AG04450 (cell line): ENCODE results near the gene EXOC2. TPM values are rescaled to one million over a fixed set of nuclear protein-coding genes. Genes with fewer than 3 reads are reported as not detected.

Experiments
- CTCF ChIA-PET: fragments of 300-600, 350-600 bp; formaldehyde crosslinking; extraction: SDS; loops from one replicate; lab custom pipeline; 2022; ENCODE audit warnings: antibody characterized with exemption, inconsistent platforms; lab: Charles Lee
- POLR2A ChIA-PET: fragments of 350-600 bp; formaldehyde crosslinking; extraction: SDS; loops from one replicate; lab custom pipeline; 2021; ENCODE audit warnings: antibody characterized with exemption, inconsistent platforms; lab: Yijun Ruan, JAX
- DNase-seq: peaks from one replicate; pipeline ENCODE4 v3.0.0-alpha.2; 2011; ENCODE audit warnings: low read depth, low spot score
- H3K27ac ChIP-seq: one replicate; pipeline ENCODE4 v1.5.1; 2012; ENCODE audit warnings: low read depth, low read length, control low read depth
- H3K27me3 ChIP-seq: one replicate; pipeline ENCODE4 v1.6.0; 2012; ENCODE audit warnings: low read length; ENCODE audit not compliant: control insufficient read depth, insufficient read depth
- H3K4me3 ChIP-seq: 2 replicates; pipeline ENCODE4 v1.5.1; 2011; ENCODE audit warnings: mild to moderate bottlenecking, low read depth, low read length, control low read depth
- H3K9me3 ChIP-seq: 2 replicates; pipeline ENCODE4 v1.5.1; 2012; ENCODE audit warnings: low read length; ENCODE audit not compliant: control insufficient read depth, insufficient read depth
- CTCF ChIP-seq: IDR thresholded peaks from 2 replicates; pipeline ENCODE4 v1.5.1; 2011; ENCODE audit warnings: low read depth, low read length, control low read depth, inconsistent platforms
- polyA plus RNA-seq: library from polyadenylated mRNA; depleted of rRNA; stranded (reverse); fragments of >200 nt; gene quantifications from 2 replicates; pipeline ENCODE4 v1.2.3, GENCODE V29; 2011

Gene EXOC2
- polyA plus RNA-seq, 1 experiment = 33.4 TPM

DNA sequence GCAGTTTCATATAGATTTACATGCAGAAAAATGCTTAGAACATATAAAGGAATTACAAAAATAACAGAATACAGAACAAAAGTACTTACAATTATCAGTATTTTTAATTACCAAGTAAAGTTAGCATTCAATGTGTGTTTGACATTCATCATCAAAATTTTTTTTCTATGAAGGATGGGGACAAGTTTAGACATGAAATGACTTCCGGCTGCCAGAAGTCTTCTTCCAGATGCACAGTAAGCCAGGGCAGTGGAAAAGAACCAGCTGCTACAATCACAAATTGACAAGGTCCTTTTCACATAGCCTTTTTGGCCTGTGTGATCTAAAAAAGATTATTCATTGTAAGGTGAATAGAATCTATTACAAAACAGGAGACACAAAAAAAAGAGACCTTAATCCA lies 109.8 kb downstream of the EXOC2 start:
- no peaks in the 10 kb centered on the region for H3K27me3 ChIP-seq
- no peak for TF ChIP-seq CTCF
- CTCF ChIA-PET = interaction anchor here (0.7 to 4.0 kb wide), 4 partner anchors 11 to 814 kb away, joined by 3 to 57 read pairs (median 6); no protein-coding TSS in a partner anchor
- DNase-seq = no peak
- POLR2A ChIA-PET = no interaction called here
- H3K9me3 ChIP-seq = no peaks in the 10 kb centered on the region
- no peak overlapping the region for H3K27ac ChIP-seq
- no peak overlapping the region for H3K4me3 ChIP-seq

GRCh38 chr6:582370-582769 lies 110.6 kb downstream of the EXOC2 start:
- H3K27me3 ChIP-seq = no peaks in the 10 kb centered on the region
- H3K27ac ChIP-seq = no peak overlapping the region
- no peaks in the 10 kb centered on the region for H3K9me3 ChIP-seq
- no peak overlapping the region for H3K4me3 ChIP-seq
- TF ChIP-seq CTCF = no peak
- ChIA-PET CTCF (interaction anchor here (0.8 to 4.0 kb wide), 3 partner anchors 11 to 215 kb away, joined by 3 to 57 read pairs (median 8); no protein-coding TSS in a partner anchor), POLR2A (no interaction called here)
- no peak for DNase-seq

GRCh38 chr6:579339-579738 lies 113.6 kb downstream of the EXOC2 start:
- DNase-seq = no peak

DNA sequence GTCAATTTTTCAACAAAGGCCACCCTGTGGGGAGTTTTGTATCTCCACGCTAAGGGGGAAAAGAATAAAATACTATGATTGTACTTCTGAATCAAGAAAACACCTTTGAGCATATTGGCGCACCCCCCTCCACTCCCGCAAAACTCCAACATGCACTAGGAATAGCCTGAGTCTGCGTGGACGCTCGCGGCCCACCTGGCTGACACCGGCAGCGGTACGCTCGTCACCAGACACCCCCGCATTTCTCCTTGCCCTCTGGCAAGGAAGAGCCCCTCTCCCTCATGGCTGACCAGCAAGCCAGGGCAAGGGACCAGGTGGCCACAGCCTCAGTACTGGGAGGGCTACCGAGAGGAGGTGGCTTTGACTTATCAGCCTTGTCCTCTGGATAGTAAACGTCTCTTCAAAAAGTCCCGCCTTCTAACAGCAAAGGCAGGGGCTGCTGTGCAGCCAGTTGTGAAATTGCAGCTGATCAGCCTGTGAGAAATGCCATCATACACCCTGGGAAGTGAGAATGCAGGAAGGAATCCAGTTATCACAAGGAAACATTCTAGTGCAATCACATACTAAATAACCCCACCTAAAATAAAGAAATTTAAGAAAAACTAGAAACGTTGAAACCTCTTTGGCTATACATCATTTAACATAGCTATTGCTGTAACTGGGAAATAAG lies 120.2 kb downstream of the EXOC2 start:
- Histone ChIP-seq H3K4me3 (no peak overlapping the region), H3K9me3 (peaks cover 4% of the 10 kb centered on the region), H3K27me3 (no peaks in the 10 kb centered on the region), H3K27ac (no peak overlapping the region)
- CTCF ChIA-PET = interaction anchor here (1.0 kb wide), 1 partner anchor 20 kb away, joined by 7 read pairs; no protein-coding TSS in a partner anchor
- DNase-seq = no peak
- no peak for TF ChIP-seq CTCF
- POLR2A ChIA-PET = no interaction called here

More at GRCh38 chr6:579339-579738, 113.6 kb downstream of the EXOC2 start:
- Histone ChIP-seq H3K27ac (no peak overlapping the region), H3K9me3 (peaks cover 4% of the 10 kb centered on the region), H3K27me3 (no peaks in the 10 kb centered on the region), H3K4me3 (no peak overlapping the region)
- ChIA-PET CTCF (interaction anchor here (0.6 to 2.4 kb wide), 4 partner anchors 12 to 143 kb away, joined by 3 to 18 read pairs (median 8); no protein-coding TSS in a partner anchor), POLR2A (no interaction called here)
- peak; percentile 46 for TF ChIP-seq CTCF

DNA sequence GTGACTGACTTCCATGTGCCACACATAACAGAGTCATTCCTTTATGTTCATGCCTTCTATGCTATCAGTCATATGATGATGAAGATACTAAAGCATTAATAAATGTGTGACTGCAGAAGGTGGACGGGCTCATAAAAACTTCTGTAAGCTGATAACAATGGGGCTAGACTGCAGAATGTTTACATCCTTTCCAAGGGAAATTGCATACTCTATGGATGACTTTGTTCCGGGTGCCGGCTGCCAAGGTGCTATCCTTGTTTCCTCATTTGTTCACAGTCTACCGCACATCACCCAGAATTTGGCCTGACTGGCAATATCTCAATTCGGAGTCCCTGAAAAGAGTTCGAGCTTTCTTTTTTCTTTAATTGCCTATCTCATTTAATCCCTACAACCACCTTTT lies 121.0 kb downstream of the EXOC2 start:
- CTCF ChIA-PET = interaction anchor here (1.0 kb wide), 1 partner anchor 21 kb away, joined by 7 read pairs; no protein-coding TSS in a partner anchor
- TF ChIP-seq CTCF = no peak

More for the DNA sequence above, 121.0 kb downstream of the EXOC2 start:
- POLR2A ChIA-PET = no interaction called here
- H3K27me3 ChIP-seq = no peaks in the 10 kb centered on the region
- H3K9me3 ChIP-seq = peaks cover 4% of the 10 kb centered on the region
- no peak for DNase-seq
- H3K27ac ChIP-seq = no peak overlapping the region
- H3K4me3 ChIP-seq = no peak overlapping the region
